Glomerular visceral epithelial cell (primary cell): ENCODE data around the gene STK33.
A peak's percentile ranks its signal among the peaks of the same experiment; 100 is the strongest.

Experiments
- DNase-seq: peaks from one replicate; pipeline ENCODE4 v3.0.0-alpha.2; 2016; ENCODE audit errors: extremely low spot score

STK33 gene

GRCh38 chr11:8426076-8426475, 168.0 kb downstream of the STK33 start:
- DNase-seq: no peak

GRCh38 chr11:8415195-8415594, 178.8 kb downstream of the STK33 start:
- no peak for DNase-seq

- DNase-seq: no peak
These were observed 185.7 kb downstream of the STK33 start for GRCh38 chr11:8408151-8408941.

GRCh38 chr11:8403310-8403709, 190.7 kb downstream of the STK33 start:
- no peak for DNase-seq

GRCh38 chr11:8392886-8393285, 201.1 kb downstream of the STK33 start:
- no peak for DNase-seq

GRCh38 chr11:8392166-8392565, 201.9 kb downstream of the STK33 start:
- no peak for DNase-seq

GRCh38 chr11:8390851-8391612, 203.0 kb downstream of the STK33 start:
- DNase-seq: no peak

GRCh38 chr11:8389029-8389996, 204.7 kb downstream of the STK33 start:
- no peak for DNase-seq

GRCh38 chr11:8387693-8388092, 206.3 kb downstream of the STK33 start:
- DNase-seq: no peak

- no peak for DNase-seq
These were observed 206.9 kb downstream of the STK33 start for GRCh38 chr11:8387141-8387540.

GRCh38 chr11:8386134-8386864, 207.7 kb downstream of the STK33 start:
- no peak for DNase-seq

GRCh38 chr11:8384199-8384821, 209.7 kb downstream of the STK33 start:
- DNase-seq: peak; percentile 94

GRCh38 chr11:8383627-8384026, 210.4 kb downstream of the STK33 start:
- no peak for DNase-seq

GRCh38 chr11:8383227-8383626, 210.8 kb downstream of the STK33 start:
- no peak for DNase-seq

- DNase-seq: peak; percentile 62
These were observed 211.5 kb downstream of the STK33 start for GRCh38 chr11:8382436-8383053.

GRCh38 chr11:8381871-8382396, 212.1 kb downstream of the STK33 start:
- DNase-seq: no peak

GRCh38 chr11:8381343-8381742, 212.7 kb downstream of the STK33 start:
- DNase-seq: no peak

GRCh38 chr11:8375932-8376331, 218.1 kb downstream of the STK33 start:
- no peak for DNase-seq

- no peak for DNase-seq
These were observed 218.6 kb downstream of the STK33 start for GRCh38 chr11:8375460-8375859.

GRCh38 chr11:8374716-8375115, 219.3 kb downstream of the STK33 start:
- DNase-seq: no peak
